K562 (cell line): Measurements from ENCODE around the gene EDARADD. TPM values are rescaled to one million over a fixed set of nuclear protein-coding genes. Genes with fewer than 3 reads are reported as not detected.

Experiments
- ATF6 ChIP-seq: sonication (generic); formaldehyde crosslinking; IDR thresholded peaks from 2 replicates; pipeline ENCODE4 v1.4.0; 2020; ENCODE audit warnings: mild to moderate bottlenecking, missing genetic modification reagents
- CBX3 ChIP-seq, 2 experiments: IDR thresholded peaks; 1 replicate in 1 of 2; 2 replicates in 1 of 2; pipeline ENCODE4 v1.6.1; 2012; ENCODE audit warnings: inconsistent platforms in 2 of 2, low read length in 2 of 2, borderline replicate concordance in 1 of 2, control low read depth in 1 of 2
- CREM ChIP-seq: IDR thresholded peaks from 2 replicates; pipeline ENCODE4 v1.6.1; 2014; ENCODE audit warnings: antibody characterized with exemption, low read depth
- CXXC5 ChIP-seq: fragments of 250-450 bp; sonication (Bioruptor Pico); IDR thresholded peaks from 2 replicates; pipeline ENCODE4 v1.8.0; 2022; ENCODE audit warnings: inconsistent platforms, mild to moderate bottlenecking, moderate library complexity
- DPF2 ChIP-seq: fragments of 450-650 bp; IDR thresholded peaks from 2 replicates; pipeline ENCODE4 v1.6.1; 2016
- ELF1 ChIP-seq: fragments of 200-800 bp; sonication (Bioruptor generic); IDR thresholded peaks from 2 replicates; pipeline ENCODE4 v1.6.1; 2016; ENCODE audit warnings: missing genetic modification characterization, missing compliant biosample characterization
- ETV6 ChIP-seq, 3 experiments: fragments of 150-350 bp in 1 of 3; sonication (generic) in 1 of 3; formaldehyde crosslinking in 1 of 3; IDR thresholded peaks; 2 replicates each; pipeline versions ENCODE4 v1.6.1 to v1.8.0; 2014 to 2022; ENCODE audit warnings: borderline replicate concordance in 2 of 3, low read depth in 2 of 3, antibody characterized with exemption in 1 of 3, low read length in 1 of 3, mild to moderate bottlenecking in 1 of 3, missing genetic modification reagents in 1 of 3
- FOXK1 ChIP-seq: sonication (generic); formaldehyde crosslinking; IDR thresholded peaks from 2 replicates; pipeline ENCODE4 v1.8.0; 2022; ENCODE audit warnings: missing genetic modification reagents, mild to moderate bottlenecking, borderline replicate concordance
- GABPA ChIP-seq: fragments of 200-800 bp; sonication (Bioruptor generic); conservative IDR thresholded peaks from 2 replicates; pipeline ENCODE4 v1.6.1; 2016; ENCODE audit warnings: low read depth, missing genetic modification characterization, missing compliant biosample characterization
- MAZ ChIP-seq, 2 experiments: fragments of 450-650 bp in 1 of 2; sonication (generic) in 1 of 2; formaldehyde crosslinking; IDR thresholded peaks in 1 of 2; conservative IDR thresholded peaks in 1 of 2; 2 replicates each; pipeline versions ENCODE4 v1.4.0 to v1.5.0; 2020; ENCODE audit warnings: mild to moderate bottlenecking in 1 of 2, missing genetic modification reagents in 1 of 2
- MTA2 ChIP-seq: fragments of 450-650 bp; IDR thresholded peaks from 2 replicates; pipeline ENCODE4 v1.6.1; 2016; ENCODE audit warnings: low read depth
- NRF1 ChIP-seq, 2 experiments: fragments of 450-650 bp; IDR thresholded peaks in 1 of 2; conservative IDR thresholded peaks in 1 of 2; 2 replicates each; pipeline ENCODE4 v1.6.1; 2014; ENCODE audit warnings: mild to moderate bottlenecking in 2 of 2
- RBM14 ChIP-seq: fragments of 200-400 bp; formaldehyde crosslinking; IDR thresholded peaks from 2 replicates; pipeline ENCODE4 v1.6.1; 2018; ENCODE audit warnings: low read depth, mild to moderate bottlenecking, low read length, moderate library complexity, borderline replicate concordance; ENCODE audit not compliant: insufficient read depth
- SMAD4 ChIP-seq: fragments of 250-450 bp; sonication (Bioruptor Pico); conservative IDR thresholded peaks from 2 replicates; pipeline ENCODE4 v1.8.0; 2021; ENCODE audit warnings: inconsistent platforms, mild to moderate bottlenecking, moderate library complexity
- SMARCA5 ChIP-seq: fragments of 450-650 bp; IDR thresholded peaks from 2 replicates; pipeline ENCODE4 v1.6.1; 2016
- SOX6 ChIP-seq: fragments of 450-650 bp; IDR thresholded peaks from 2 replicates; pipeline ENCODE4 v1.6.1; 2014; ENCODE audit warnings: mild to moderate bottlenecking
- TFAM ChIP-seq: fragments of 250-450 bp; sonication (Bioruptor Pico); conservative IDR thresholded peaks from 2 replicates; pipeline ENCODE4 v1.5.0; 2021; ENCODE audit warnings: mild to moderate bottlenecking, moderate library complexity
- ZBTB17 ChIP-seq: fragments of 450-650 bp; formaldehyde crosslinking; IDR thresholded peaks from 2 replicates; pipeline ENCODE4 v1.4.0; 2020; ENCODE audit warnings: mild to moderate bottlenecking
- ZFP91 ChIP-seq: sonication (generic); formaldehyde crosslinking; IDR thresholded peaks from 2 replicates; pipeline ENCODE4 v1.8.0; 2022; ENCODE audit warnings: mild to moderate bottlenecking, missing genetic modification reagents
- ZNF655 ChIP-seq: fragments of 250-450 bp; sonication (Bioruptor Pico); IDR thresholded peaks from 2 replicates; pipeline ENCODE4 v1.5.0; 2021
- polyA plus RNA-seq, 8 experiments: library from polyadenylated mRNA; depleted of rRNA in 4 of 8; stranded (reverse) in 5 of 8; unstranded in 3 of 8; fragments of >200 nt; fragmentation: Nextera tagmentation in 2 of 8; fragmentation: Illumina TruSeq in 1 of 8; extraction: Ambion mirVana in 2 of 8; extraction: Trizol in 1 of 8; gene quantifications; 2 replicates each; pipeline versions ENCODE4 v1.2.1 to v1.2.3, GENCODE V29; 2011 to 2014; ENCODE audit warnings: inconsistent platforms in 1 of 8, missing spikeins in 1 of 8
- total RNA-seq, 7 experiments: library from RNA; depleted of rRNA in 6 of 7; stranded (reverse); fragments of >200 nt in 6 of 7; fragmentation: Illumina TruSeq in 2 of 7; extraction: Trizol in 2 of 7; gene quantifications; 2 replicates each; pipeline versions ENCODE4 v1.2.1 to v1.2.3, GENCODE V29; 2011 to 2021; ENCODE audit warnings: low replicate concordance in 1 of 7

The EDARADD gene
- total and polyA plus RNA-seq, 9 of the 15 experiments (the other 6 are each of a cell fraction or from before 2014, with no cell fraction given): 0.46 to 32.4 (median 20.6) TPM

- peak; percentile 44 to 62 for TF ChIP-seq NRF1 (conservative IDR thresholded peaks at IDR 0.05 in 1 of 2, IDR thresholded peaks at IDR 0.05 in 1 of 2)
- peak; percentile 65 for TF ChIP-seq SMAD4
- TF ChIP-seq ZNF655 (CRISPR knock-in tag): no peak
- no peak for TF ChIP-seq FOXK1 (CRISPR knock-in tag)
- TF ChIP-seq DPF2: 0 out of 2 replicates have a peak, but pooled peaks have one; percentile 11
- peak; percentile 88 for TF ChIP-seq CXXC5 (CRISPR knock-in tag)
- TF ChIP-seq SOX6: peak; percentile 26; the same call in 1 of the 2 replicates
- 0 out of 3 replicates have a peak, but pooled peaks of 1 of the 2 experiments have one; percentile 33 for TF ChIP-seq CBX3 (IDR thresholded peaks at IDR 0.05; ENCODE audit: borderline replicate concordance in 1 of 2, low read length in 2 of 2)
- peak; percentile 81 to 83 for TF ChIP-seq MAZ (CRISPR knock-in tag; conservative IDR thresholded peaks at IDR 0.05 in 1 of 2, IDR thresholded peaks at IDR 0.05 in 1 of 2)
- TF ChIP-seq MTA2: no peak
- TF ChIP-seq RBM14: peak; percentile 79; the same call in 1 of the 2 replicates
- 0 out of 2 replicates have a peak, but pooled peaks have one; percentile 28 for TF ChIP-seq CREM
- TF ChIP-seq ELF1 (tag): peak; percentile 74
- TF ChIP-seq TFAM (CRISPR knock-in tag): no peak
- no peak for TF ChIP-seq ZFP91 (CRISPR knock-in tag)
- TF ChIP-seq GABPA: peak; percentile 32; the same call in 1 of the 2 replicates
- 0 out of 2 replicates have a peak, but pooled peaks have one; percentile 49 for TF ChIP-seq ZBTB17 (CRISPR knock-in tag)
- TF ChIP-seq SMARCA5: no peak
- TF ChIP-seq ATF6 (CRISPR knock-in tag): no peak
- TF ChIP-seq ETV6 (IDR thresholded peaks at IDR 0.05; ENCODE audit: borderline replicate concordance in 1 of 2, low read depth in 2 of 2, low read length in 1 of 2): 0 out of 4 replicates have a peak, but pooled peaks of 1 of the 2 experiments have one; percentile 8
- no peak for TF ChIP-seq ETV6 (CRISPR knock-in tag; IDR thresholded peaks at IDR 0.05; ENCODE audit: borderline replicate concordance)
Observed at GRCh38 chr1:236395230-236395946, 1.3 kb downstream of the EDARADD start (continued).
